Large intestine (tissue), 3 donors: ENCODE measurements around the gene EXD3. TPM values are rescaled to one million over a fixed set of nuclear protein-coding genes. Genes with fewer than 3 reads are reported as not detected.
A peak's percentile ranks its signal among the peaks of the same experiment; 100 is the strongest.

ENCODE experiments used
- DNase-seq, 2 donors: peaks; one replicate each; pipeline versions ENCODE4 v3.0.0 to v3.0.0-alpha.2; 2013
- H3K27ac ChIP-seq: one replicate; pipeline ENCODE4 v1.5.1; 2013; ENCODE audit warnings: low read length
- H3K27me3 ChIP-seq: 2 replicates; pipeline ENCODE4 v1.6.1; 2013; ENCODE audit warnings: low read length; ENCODE audit not compliant: control insufficient read depth, insufficient read depth
- H3K36me3 ChIP-seq: 2 replicates; pipeline ENCODE4 v1.6.1; 2013; ENCODE audit warnings: low read length; ENCODE audit not compliant: control insufficient read depth, insufficient read depth
- H3K4me1 ChIP-seq: one replicate; pipeline ENCODE4 v1.6.1; 2013; ENCODE audit warnings: low read length; ENCODE audit not compliant: control insufficient read depth, insufficient read depth
- H3K4me3 ChIP-seq: one replicate; pipeline ENCODE4 v1.5.1; 2013; ENCODE audit warnings: low read length
- H3K9me3 ChIP-seq: one replicate; pipeline ENCODE4 v1.6.1; 2013; ENCODE audit warnings: mild to moderate bottlenecking, low read depth, low read length, moderate library complexity; ENCODE audit not compliant: control insufficient read depth
- WGBS: methylation state at CpG from one replicate; pipeline ENCODE4 v1.1.5; 2013; ENCODE audit warnings: low lambda C conversion rate; ENCODE audit not compliant: insufficient coverage; 5-methylcytosine and 5-hydroxymethylcytosine counted together
- polyA plus RNA-seq: library from polyadenylated mRNA; unstranded; fragments of 120-200 nt; gene quantifications from one replicate; pipeline ENCODE4 v1.2.1, GENCODE V29; 2013

EXD3 gene
- polyA plus RNA-seq, 1 donor = 36.5 TPM

- peaks cover 3% of the 10 kb centered on the region for H3K4me1 ChIP-seq
- no peak for DNase-seq
- H3K27me3 ChIP-seq = no peaks in the 10 kb centered on the region
- WGBS = no CpG with 5 or more reads among the region's 34 CpGs
- H3K36me3 ChIP-seq = peaks cover 9% of the 10 kb centered on the region
- H3K9me3 ChIP-seq = no peaks in the 10 kb centered on the region
- H3K27ac ChIP-seq = no peak overlapping the region
- H3K4me3 ChIP-seq = no peak overlapping the region
These were observed 7.2 kb upstream of the EXD3 start for GRCh38 chr9:137429974-137430722.

GRCh38 chr9:137429546-137429890 lies 6.6 kb upstream of the EXD3 start:
- H3K4me1 ChIP-seq = peaks cover 8% of the 10 kb centered on the region

GRCh38 chr9:137428841-137429545 lies 6.0 kb upstream of the EXD3 start:
- Histone ChIP-seq H3K4me3 (no peak overlapping the region), H3K4me1 (peaks cover 8% of the 10 kb centered on the region), H3K9me3 (no peaks in the 10 kb centered on the region), H3K27ac (no peak overlapping the region), H3K27me3 (no peaks in the 10 kb centered on the region), H3K36me3 (peaks cover 9% of the 10 kb centered on the region)
- DNase-seq = no peak
- WGBS = no CpG with 5 or more reads among the region's 27 CpGs

More at GRCh38 chr9:137429546-137429890, 6.6 kb upstream of the EXD3 start:
- Histone ChIP-seq H3K27me3 (no peaks in the 10 kb centered on the region), H3K27ac (no peak overlapping the region), H3K36me3 (peaks cover 9% of the 10 kb centered on the region), H3K9me3 (no peaks in the 10 kb centered on the region), H3K4me3 (no peak overlapping the region)
- no peak for DNase-seq
- no CpG with 5 or more reads among the region's 14 CpGs for WGBS

GRCh38 chr9:137428311-137428630 lies 5.3 kb upstream of the EXD3 start:
- Histone ChIP-seq H3K4me1 (peaks cover 8% of the 10 kb centered on the region), H3K27me3 (no peaks in the 10 kb centered on the region), H3K27ac (no peak overlapping the region), H3K9me3 (no peaks in the 10 kb centered on the region), H3K4me3 (no peak overlapping the region), H3K36me3 (peaks cover 5% of the 10 kb centered on the region)
- DNase-seq = no peak
- WGBS = no CpG with 5 or more reads among the region's 6 CpGs

- no peak for DNase-seq
- Histone ChIP-seq H3K36me3 (peaks cover 5% of the 10 kb centered on the region), H3K27ac (no peak overlapping the region), H3K4me3 (no peak overlapping the region), H3K27me3 (no peaks in the 10 kb centered on the region), H3K4me1 (peaks cover 8% of the 10 kb centered on the region), H3K9me3 (no peaks in the 10 kb centered on the region)
- no CpG with 5 or more reads among the region's 27 CpGs for WGBS
These were observed 4.7 kb upstream of the EXD3 start for GRCh38 chr9:137427454-137428310.

GRCh38 chr9:137426018-137426681 lies 3.2 kb upstream of the EXD3 start:
- Histone ChIP-seq H3K27me3 (no peaks in the 10 kb centered on the region), H3K27ac (no peak overlapping the region), H3K9me3 (no peaks in the 10 kb centered on the region), H3K36me3 (peaks cover 5% of the 10 kb centered on the region), H3K4me1 (peaks cover 12% of the 10 kb centered on the region), H3K4me3 (no peak overlapping the region)
- DNase-seq = no peak
- WGBS = 67% methylated on average over 1 of the region's 18 CpGs

GRCh38 chr9:137423514-137424291 lies 741 bp upstream of the EXD3 start:
- no peaks in the 10 kb centered on the region for H3K36me3 ChIP-seq
- WGBS = no CpG with 5 or more reads among the region's 77 CpGs

GRCh38 chr9:137421838-137422603 lies 941 bp downstream of the EXD3 start:
- Histone ChIP-seq H3K27ac (peak overlapping the region; percentile 61), H3K4me1 (peaks cover 12% of the 10 kb centered on the region), H3K36me3 (no peaks in the 10 kb centered on the region), H3K9me3 (peaks cover 1% of the 10 kb centered on the region), H3K4me3 (peak overlapping the region; percentile 55), H3K27me3 (no peaks in the 10 kb centered on the region)
- no CpG with 5 or more reads among the region's 11 CpGs for WGBS
- no peak for DNase-seq

More at GRCh38 chr9:137423514-137424291, 741 bp upstream of the EXD3 start:
- H3K4me3 ChIP-seq = peak overlapping the region; percentile 65
- no peaks in the 10 kb centered on the region for H3K9me3 ChIP-seq
- H3K4me1 ChIP-seq = peaks cover 12% of the 10 kb centered on the region
- H3K27ac ChIP-seq = peak overlapping the region; percentile 24
- no peaks in the 10 kb centered on the region for H3K27me3 ChIP-seq
- peak; percentile 63 to 77 for DNase-seq
